Activated naive CD8-positive, alpha-beta T cell treated with anti-CD3 and anti-CD28 coated beads, Interleukin-2, amount 10 ng/mL, durations not matched to agents 7 days and 5 days (primary cell): ENCODE results near the gene ADRA2B. TPM values are rescaled to one million over a fixed set of nuclear protein-coding genes. Genes with fewer than 3 reads are reported as not detected.
"Not testable (repeated sequence)": the region's sequence is repeated elsewhere in the genome, so short reads cannot be mapped to it uniquely, and the experiment has no call there.

Source experiments
- ATAC-seq: fragments of 150-1000 bp; cut with Tn5 transposase; one replicate; pipeline ENCODE4 v1.10.0; 2021; ENCODE audit warnings: low read depth, moderate library complexity
- POLR2A ChIA-PET: fragments of 350-600 bp; sonication (Branson Sonifier 250); formaldehyde crosslinking; loops from one replicate; lab custom pipeline; 2021; ENCODE audit warnings: antibody characterized with exemption; lab: Charles Lee
- DNase-seq: peaks from one replicate; pipeline ENCODE4 v3.0.0; 2021
- H3K27ac Mint-ChIP-seq: one replicate; pipeline ENCODE4 v1.8.0; 2022; ENCODE audit warnings: mild to moderate bottlenecking, mixed read lengths
- H3K27me3 Mint-ChIP-seq: one replicate; pipeline ENCODE4 v1.8.0; 2022; ENCODE audit warnings: mild to moderate bottlenecking, moderate library complexity, mixed read lengths
- H3K36me3 Mint-ChIP-seq: one replicate; pipeline ENCODE4 v1.8.0; 2021; ENCODE audit warnings: mild to moderate bottlenecking, mixed read lengths
- H3K4me1 Mint-ChIP-seq: one replicate; pipeline ENCODE4 v1.8.0; 2021; ENCODE audit warnings: mixed read lengths
- H3K4me3 Mint-ChIP-seq: one replicate; pipeline ENCODE4 v1.8.0; 2022; ENCODE audit warnings: mild to moderate bottlenecking, moderate library complexity, mixed read lengths
- H3K9me3 Mint-ChIP-seq: one replicate; pipeline ENCODE4 v1.8.0; 2021; ENCODE audit warnings: mixed read lengths
- total RNA-seq, 2 experiments: library from RNA; stranded (reverse); gene quantifications; one replicate each; pipeline ENCODE4 v1.2.3, GENCODE V29; 2021

The ADRA2B gene
- total RNA-seq, 2 experiments from 2014 or later: 0.17 to 0.26 TPM

DNA sequence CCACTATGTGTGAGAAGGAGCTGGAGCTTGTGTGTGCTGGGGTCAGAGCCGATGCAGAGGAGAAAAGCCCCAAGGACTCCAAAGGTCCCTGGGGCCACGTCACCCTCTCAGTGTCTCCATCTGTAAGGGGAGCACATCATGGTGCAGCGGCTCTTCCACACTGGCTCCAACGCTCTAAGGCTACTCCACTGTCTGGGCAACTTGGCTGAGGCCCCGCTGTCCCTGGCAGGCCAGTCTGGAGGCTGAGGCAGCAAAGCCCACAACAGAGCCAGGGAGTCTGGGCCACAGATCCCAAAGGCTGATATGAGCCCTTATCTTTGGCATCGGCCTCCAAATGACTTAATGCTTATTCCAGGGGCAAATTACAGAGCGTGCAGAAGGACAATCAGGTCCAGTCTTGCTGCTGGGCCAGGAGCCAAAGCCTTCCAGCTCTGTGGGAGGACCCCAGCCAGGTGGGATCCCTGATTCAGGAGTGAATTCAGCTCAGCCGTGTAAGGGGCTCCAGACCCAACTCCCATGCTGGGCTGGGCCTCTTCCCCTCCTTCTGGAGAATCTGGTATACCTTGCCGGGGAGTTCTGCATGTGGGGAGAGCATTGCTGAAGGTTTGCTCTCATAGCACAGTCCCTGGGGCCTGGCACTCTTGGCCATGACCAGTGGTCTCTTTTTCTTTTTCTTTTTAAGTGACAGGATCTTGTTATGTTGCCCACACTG is 30.7 kb upstream of the ADRA2B start:
- H3K27ac Mint-ChIP-seq: peak overlapping the region; percentile 96
- H3K4me3 Mint-ChIP-seq: peak overlapping the region; percentile 79
- no peaks in the 10 kb centered on the region for H3K27me3 Mint-ChIP-seq
- no peak for ATAC-seq
- DNase-seq: no peak
- H3K36me3 Mint-ChIP-seq: no peaks in the 10 kb centered on the region
- POLR2A ChIA-PET: interaction anchor here (1.2 to 7.6 kb wide), 6 partner anchors 9 to 62 kb away, joined by 5 to 89 read pairs (median 24); partner anchors contain the start of genes ASTL and STARD7
- H3K9me3 Mint-ChIP-seq: no peaks in the 10 kb centered on the region
- peaks cover 59% of the 10 kb centered on the region for H3K4me1 Mint-ChIP-seq

DNA sequence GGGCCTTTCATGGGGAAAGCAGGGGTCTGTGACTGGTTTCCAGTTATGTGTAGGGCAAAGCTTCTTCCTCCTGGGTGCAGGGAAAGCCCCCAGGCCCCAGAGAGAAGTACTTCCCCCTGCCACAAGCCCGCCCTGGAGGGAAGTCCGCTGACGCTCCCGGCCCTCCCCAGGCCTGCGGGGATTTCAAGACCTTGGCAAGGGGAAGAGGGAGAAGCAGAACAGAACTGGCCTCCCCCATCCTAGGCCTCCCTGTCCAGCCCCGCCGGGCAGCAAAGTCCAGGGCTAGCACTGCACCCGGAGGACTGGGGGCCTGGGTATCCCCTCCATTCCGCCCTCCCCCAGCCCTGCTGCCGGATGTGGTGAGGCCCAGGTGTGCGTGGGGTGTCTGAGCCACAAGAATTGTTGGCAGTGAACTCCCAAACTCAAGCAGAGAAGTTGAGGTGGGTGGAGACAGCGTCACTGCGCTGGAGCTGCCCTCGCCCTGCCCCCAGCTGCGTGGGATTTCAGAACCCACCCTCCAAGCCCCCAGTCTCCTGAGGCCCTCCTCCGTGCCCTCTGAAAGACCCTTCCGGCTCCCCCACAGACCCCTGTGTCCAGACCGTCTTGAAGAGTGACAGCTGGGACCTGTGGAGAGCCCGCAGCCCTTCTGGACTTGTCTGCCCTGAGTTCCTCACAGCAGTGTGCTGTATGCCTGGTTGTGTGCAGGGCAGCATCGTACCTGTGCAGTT is 29.9 kb upstream of the ADRA2B start:
- Mint-ChIP-seq H3K4me3 (peak overlapping the region; percentile 79), H3K27ac (peak overlapping the region; percentile 96), H3K4me1 (peaks cover 52% of the 10 kb centered on the region), H3K9me3 (no peaks in the 10 kb centered on the region), H3K36me3 (no peaks in the 10 kb centered on the region), H3K27me3 (no peaks in the 10 kb centered on the region)
- peak; percentile 27 for ATAC-seq
- POLR2A ChIA-PET: interaction anchor here (0.6 to 7.6 kb wide), 7 partner anchors 8 to 184 kb away, joined by 3 to 89 read pairs (median 16); partner anchors contain the start of genes ASTL and STARD7
- DNase-seq: peak; percentile 89

DNA sequence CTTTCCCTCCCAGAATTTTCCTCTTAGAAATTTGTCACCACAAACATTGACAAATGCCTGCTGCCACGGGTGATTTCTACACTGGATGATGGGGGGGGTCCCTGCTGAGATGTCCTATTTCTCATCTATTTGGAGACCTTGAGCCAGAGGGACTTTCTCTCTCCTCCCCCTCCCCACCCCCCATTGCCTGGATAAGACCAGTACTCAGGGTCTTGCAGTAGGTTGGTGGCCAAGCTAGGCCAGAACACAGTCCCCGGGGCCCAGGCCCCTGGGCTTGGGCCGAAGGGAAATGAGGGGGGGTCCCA is 29.4 kb upstream of the ADRA2B start:
- Mint-ChIP-seq H3K4me3 (peak overlapping the region; percentile 79), H3K27me3 (no peaks in the 10 kb centered on the region), H3K27ac (peak overlapping the region; percentile 96), H3K4me1 (peaks cover 48% of the 10 kb centered on the region), H3K9me3 (no peaks in the 10 kb centered on the region), H3K36me3 (no peaks in the 10 kb centered on the region)
- POLR2A ChIA-PET: interaction anchor here (0.6 to 7.6 kb wide), 6 partner anchors 8 to 184 kb away, joined by 3 to 89 read pairs (median 24); partner anchors contain the start of genes ASTL and STARD7
- no peak for DNase-seq
- ATAC-seq: no peak

DNA sequence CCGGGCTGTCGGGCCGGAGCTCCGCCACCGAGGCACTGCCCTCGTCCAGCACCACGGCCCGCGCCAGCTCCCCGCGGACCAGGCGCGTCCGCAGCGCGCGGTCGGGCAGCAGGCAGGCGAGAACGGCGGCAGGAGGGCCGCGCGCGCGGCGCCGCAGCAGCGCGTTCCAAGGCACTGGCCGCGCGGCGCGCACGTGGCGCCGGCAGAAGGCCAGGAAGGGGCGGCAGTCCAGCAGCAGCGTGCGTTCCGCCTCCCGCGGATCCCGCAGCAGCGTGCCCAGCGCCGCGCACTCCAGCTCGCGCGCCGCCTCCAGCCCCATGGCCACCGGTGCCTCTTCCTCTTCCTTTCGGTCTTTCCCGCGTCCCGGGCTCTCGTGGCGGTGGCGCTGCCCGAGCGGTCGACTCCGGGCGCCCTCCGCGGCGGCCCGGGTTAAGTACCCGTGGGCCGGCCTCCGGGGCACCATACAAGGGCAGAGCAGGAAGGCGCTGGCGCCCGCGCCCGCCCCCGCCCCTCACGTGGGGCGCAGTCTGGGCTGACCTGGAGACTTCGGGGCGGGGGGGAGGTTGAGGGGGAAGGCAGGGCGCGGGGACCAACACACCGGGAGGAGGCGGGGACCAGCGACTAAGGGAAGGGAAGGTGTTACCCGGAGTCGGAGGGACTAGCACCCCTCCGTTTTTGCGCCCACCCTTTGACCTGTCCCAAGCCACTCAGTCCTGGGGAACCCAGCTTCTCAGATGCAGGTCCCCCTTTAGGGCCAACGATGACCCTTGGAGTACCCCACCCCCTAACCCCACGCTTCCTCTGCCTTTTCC is 28.9 kb upstream of the ADRA2B start, which contains the start of gene DUSP2:
DUSP2 (minus strand) TSS at position 405 of the 812 bp plus-strand sequence; CDS start at position 319, 86 bp downstream.
- POLR2A ChIA-PET: interaction anchor here (0.6 to 7.6 kb wide), 6 partner anchors 13 to 185 kb away, joined by 3 to 89 read pairs (median 22); partner anchors contain the start of gene STARD7
- Mint-ChIP-seq H3K27ac (peak within 1 kb of the TSS; percentile 96), H3K27me3 (no peaks in the 10 kb centered on the region), H3K36me3 (no peaks in the 10 kb centered on the region), H3K9me3 (no peaks in the 10 kb centered on the region), H3K4me3 (peak within 1 kb of the TSS; percentile 93), H3K4me1 (peaks cover 46% of the 10 kb centered on the region)
- ATAC-seq: peak; percentile 68
- DNase-seq: peak; percentile 89

DNA sequence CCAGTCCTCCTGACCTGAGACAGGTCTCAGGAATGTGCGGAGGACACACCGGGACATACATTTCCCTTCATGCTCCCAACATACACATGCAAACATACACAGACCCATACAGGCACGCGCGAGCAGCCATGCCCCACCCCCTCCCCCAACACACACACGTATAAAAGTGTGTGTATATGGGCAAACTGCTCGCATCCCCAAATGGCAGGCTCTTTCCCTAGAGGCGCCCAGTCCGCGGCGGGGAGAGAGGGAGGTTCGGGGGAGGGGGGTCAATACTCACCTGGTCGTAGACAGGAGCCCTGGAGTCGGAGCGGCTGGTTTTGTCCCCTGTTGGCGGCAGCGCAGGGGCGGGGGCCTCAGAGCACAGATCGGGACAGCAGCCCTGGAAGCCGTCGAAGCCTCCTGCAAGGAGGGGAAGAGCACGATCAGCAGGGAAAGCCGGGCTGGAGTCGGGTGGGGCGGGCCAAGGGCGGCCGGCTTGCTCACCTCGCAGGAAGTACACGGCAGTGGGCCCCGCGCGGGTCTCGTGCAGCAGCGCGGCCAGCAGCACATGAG is 28.2 kb upstream of the ADRA2B start:
- Mint-ChIP-seq H3K4me3 (peak overlapping the region; percentile 93), H3K36me3 (no peaks in the 10 kb centered on the region)
- DNase-seq: peak; percentile 71

DNA sequence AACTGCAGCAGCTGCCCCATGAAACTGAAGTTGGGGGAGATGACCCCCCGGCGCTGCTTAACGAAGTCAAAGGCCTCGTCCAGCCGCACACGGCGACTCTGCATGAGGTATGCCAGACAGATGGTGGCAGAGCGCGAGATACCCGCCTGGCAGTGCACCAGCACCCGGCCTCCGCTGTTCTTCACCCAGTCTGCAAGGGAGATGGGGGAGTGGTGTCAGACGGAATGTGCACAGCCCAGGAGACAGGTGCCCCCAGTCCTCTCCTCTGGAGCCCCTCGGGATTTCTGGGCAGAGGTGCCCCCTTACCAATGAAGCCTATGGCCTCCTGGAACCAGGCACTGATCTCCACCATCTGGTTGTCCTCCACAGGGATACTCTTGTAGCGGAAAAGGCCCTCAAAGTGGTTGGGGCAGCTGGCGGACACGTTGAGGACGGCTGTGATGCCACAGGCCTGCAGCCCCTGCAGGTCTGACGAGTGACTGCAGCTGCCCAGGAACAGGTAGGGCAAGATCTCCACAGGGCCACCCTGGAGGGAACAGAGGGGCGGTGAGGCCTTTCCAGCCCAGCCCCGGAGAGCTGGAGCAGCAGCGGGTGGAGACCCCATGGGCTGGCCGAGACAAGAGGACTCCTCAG is 27.6 kb upstream of the ADRA2B start:
- H3K4me1 Mint-ChIP-seq: peaks cover 43% of the 10 kb centered on the region
- peak; percentile 56 for DNase-seq
- peak overlapping the region; percentile 86 for H3K27ac Mint-ChIP-seq
- no peaks in the 10 kb centered on the region for H3K27me3 Mint-ChIP-seq
- no peaks in the 10 kb centered on the region for H3K9me3 Mint-ChIP-seq
- H3K36me3 Mint-ChIP-seq: no peaks in the 10 kb centered on the region
- POLR2A ChIA-PET: interaction anchor here (1.0 to 7.6 kb wide), 5 partner anchors 14 to 123 kb away, joined by 3 to 89 read pairs (median 33); no protein-coding TSS in a partner anchor
- ATAC-seq: no peak
- H3K4me3 Mint-ChIP-seq: peak overlapping the region; percentile 93

More for the DNA sequence above, 28.2 kb upstream of the ADRA2B start:
- ATAC-seq: no peak
- POLR2A ChIA-PET: interaction anchor here (0.6 to 7.6 kb wide), 6 partner anchors 14 to 123 kb away, joined by 3 to 89 read pairs (median 22); partner anchors contain the start of gene STARD7
- no peaks in the 10 kb centered on the region for H3K9me3 Mint-ChIP-seq
- peak overlapping the region; percentile 86 for H3K27ac Mint-ChIP-seq
- peaks cover 46% of the 10 kb centered on the region for H3K4me1 Mint-ChIP-seq
- H3K27me3 Mint-ChIP-seq: no peaks in the 10 kb centered on the region

DNA sequence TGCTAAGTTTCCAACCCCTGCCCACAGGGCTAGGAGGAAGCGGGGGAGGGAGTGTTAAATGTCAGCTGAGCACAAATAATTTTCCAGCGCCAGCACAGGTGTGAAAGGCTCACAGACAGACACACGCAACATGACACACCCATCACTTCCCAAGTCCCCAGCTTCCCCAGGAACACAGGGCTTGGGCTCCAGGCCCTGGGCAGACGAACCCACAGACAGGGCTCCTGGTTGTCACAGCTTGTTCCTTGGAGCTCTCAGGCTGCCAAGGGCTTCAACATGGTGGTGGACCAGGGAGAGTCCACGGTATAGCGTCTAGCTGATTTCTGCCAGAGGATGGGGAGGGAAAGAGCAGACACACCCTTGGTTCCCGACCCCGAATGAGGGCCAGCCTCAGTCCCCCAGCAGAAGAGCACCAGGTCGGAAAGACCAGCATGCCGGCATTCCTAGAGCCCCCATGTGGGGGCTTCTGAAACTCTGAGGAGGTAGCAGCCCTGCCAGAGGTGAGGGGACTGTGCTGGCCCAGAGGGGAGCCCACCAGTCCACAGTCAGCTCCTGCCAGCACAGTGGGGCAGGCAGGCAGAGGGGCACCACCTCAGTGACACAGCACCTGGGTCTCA is 27.0 kb upstream of the ADRA2B start:
- DNase-seq (peak; percentile 36), ATAC-seq (no peak)
- no peaks in the 10 kb centered on the region for H3K36me3 Mint-ChIP-seq
- no peaks in the 10 kb centered on the region for H3K9me3 Mint-ChIP-seq
- no peaks in the 10 kb centered on the region for H3K27me3 Mint-ChIP-seq
- POLR2A ChIA-PET: interaction anchor here (1.0 to 7.6 kb wide), 5 partner anchors 13 to 124 kb away, joined by 3 to 89 read pairs (median 33); no protein-coding TSS in a partner anchor
- H3K27ac Mint-ChIP-seq: peak overlapping the region; percentile 10
- H3K4me3 Mint-ChIP-seq: peak overlapping the region; percentile 93
- H3K4me1 Mint-ChIP-seq: peaks cover 38% of the 10 kb centered on the region

DNA sequence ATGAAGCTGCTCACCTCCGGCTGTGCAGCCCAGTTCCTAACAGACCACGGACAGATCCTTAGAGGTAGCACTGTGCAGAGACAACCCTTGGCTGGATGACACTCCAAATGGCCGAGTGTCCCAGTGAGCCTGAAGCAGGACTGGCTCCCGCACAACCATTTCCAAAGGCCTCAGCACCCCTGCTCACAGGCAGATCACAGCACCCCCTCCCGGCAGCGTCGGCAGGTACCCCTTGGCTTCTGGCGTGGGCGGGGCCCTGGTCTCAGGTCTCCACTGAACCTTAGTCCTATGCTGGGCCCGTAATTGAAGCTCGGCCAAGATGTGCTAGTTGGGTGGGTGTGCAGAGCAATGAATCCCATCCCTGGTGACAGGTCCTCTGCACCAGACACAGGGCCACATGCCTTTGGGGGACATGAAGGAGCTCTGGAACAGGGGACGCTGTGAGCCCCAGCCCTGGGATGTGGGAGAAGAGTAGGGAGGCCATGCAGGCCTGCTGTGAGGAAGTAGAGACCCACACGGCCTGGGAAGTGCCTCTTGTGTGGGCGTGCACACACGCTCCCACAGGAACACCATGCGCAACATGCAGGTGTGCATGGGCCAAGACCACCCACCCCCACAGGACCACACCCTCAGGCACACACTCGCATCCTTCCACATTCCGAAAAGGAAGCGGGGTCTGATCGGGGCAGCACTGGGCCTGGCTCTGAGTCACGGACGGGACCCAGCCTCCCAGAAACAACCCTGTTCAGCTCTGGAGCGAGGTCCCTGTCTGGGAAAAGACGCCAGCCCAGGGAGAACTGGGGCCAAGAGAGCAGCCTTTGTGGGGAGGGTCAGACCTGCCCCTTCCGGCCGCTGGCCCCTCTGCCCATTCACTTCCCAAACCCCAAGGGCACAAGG is 26.1 kb upstream of the ADRA2B start:
- Mint-ChIP-seq H3K27me3 (no peaks in the 10 kb centered on the region), H3K4me1 (peaks cover 31% of the 10 kb centered on the region), H3K9me3 (no peaks in the 10 kb centered on the region), H3K27ac (no peak overlapping the region), H3K36me3 (no peaks in the 10 kb centered on the region), H3K4me3 (peak overlapping the region; percentile 22)
- POLR2A ChIA-PET: interaction anchor here (0.6 to 7.6 kb wide), 5 partner anchors 16 to 32 kb away, joined by 3 to 89 read pairs (median 51); no protein-coding TSS in a partner anchor
- ATAC-seq (no peak), DNase-seq (peak; percentile 66)

DNA sequence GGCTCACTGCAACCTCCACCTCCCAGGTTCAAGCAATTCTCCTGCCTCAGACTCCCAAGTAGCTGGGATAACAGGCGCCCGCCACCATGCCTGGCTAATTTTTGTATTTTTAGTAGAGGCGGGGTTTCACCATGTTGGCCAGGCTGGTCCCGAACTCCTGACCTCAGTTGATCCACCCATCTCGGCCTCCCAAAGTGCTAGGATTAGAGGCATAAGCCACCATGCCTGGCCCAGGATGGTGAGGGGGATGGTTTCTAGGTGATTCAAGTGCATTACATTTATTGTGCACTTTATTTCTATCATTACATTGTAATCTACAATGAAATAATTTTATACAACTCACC is 25.2 kb upstream of the ADRA2B start:
- not testable (repeated sequence) for H3K27me3 Mint-ChIP-seq, ATAC-seq, H3K9me3 Mint-ChIP-seq, H3K4me3 Mint-ChIP-seq, DNase-seq, H3K27ac Mint-ChIP-seq, H3K36me3 Mint-ChIP-seq
- POLR2A ChIA-PET: interaction anchor here (5.5 kb wide), 1 partner anchor 33 kb away, joined by 63 read pairs; no protein-coding TSS in a partner anchor
- peaks cover 23% of the 10 kb centered on the region for H3K4me1 Mint-ChIP-seq

DNA sequence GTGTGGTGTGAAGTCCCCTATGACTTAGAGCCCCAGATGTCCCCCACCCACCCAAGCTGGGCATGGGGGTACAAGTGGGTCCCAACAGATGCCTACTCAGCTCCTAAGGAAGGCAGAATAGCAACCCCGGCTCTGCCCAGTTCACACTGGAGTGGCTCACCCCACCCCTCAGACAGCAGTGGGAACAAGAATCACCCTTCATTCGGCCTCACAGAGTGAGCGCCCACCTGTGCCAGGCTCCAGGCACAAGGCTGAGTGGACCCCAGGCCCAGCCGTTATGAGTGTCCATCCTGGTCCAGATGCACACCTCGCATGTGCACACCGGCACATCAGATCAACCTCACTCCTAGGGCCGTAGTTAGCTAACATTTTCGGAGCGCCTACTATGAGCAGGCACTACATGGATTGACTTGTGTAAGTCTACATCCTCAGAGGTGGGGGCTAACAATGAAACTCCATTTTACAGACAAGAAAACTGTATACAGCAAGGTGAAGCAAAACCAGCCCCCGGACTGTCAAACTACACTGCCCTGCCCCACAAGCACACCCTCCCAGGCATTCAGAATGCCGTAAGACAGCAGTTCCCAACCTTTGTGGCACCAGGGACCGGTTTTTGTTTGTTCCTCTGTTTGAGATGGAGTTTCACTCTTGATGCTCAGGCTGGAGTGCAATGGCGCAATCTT is 24.7 kb upstream of the ADRA2B start:
- Mint-ChIP-seq H3K27me3 (no peaks in the 10 kb centered on the region), H3K36me3 (no peaks in the 10 kb centered on the region), H3K27ac (no peak overlapping the region), H3K4me1 (peaks cover 19% of the 10 kb centered on the region), H3K9me3 (no peaks in the 10 kb centered on the region), H3K4me3 (no peak overlapping the region)
- ATAC-seq: no peak
- POLR2A ChIA-PET: interaction anchor here (5.5 kb wide), 1 partner anchor 33 kb away, joined by 63 read pairs; no protein-coding TSS in a partner anchor
- DNase-seq: no peak
